Left ventricle myocardium inferior (tissue), 1 donor: Measurements from ENCODE around the gene FAM163B. TPM values are rescaled to one million over a fixed set of nuclear protein-coding genes. Genes with fewer than 3 reads are reported as not detected.

Source experiments
- DNase-seq: peaks from one replicate; pipeline ENCODE4 v3.0.0-alpha.2; 2020
- H3K27ac ChIP-seq: fragments of 200-600 bp; replicated peaks from 2 replicates; pipeline ENCODE4 v1.8.0; 2021
- H3K27me3 ChIP-seq: fragments of 200-600 bp; 2 replicates; pipeline ENCODE4 v1.8.0; 2021; ENCODE audit warnings: low read depth
- H3K36me3 ChIP-seq: fragments of 200-600 bp; 2 replicates; pipeline ENCODE4 v1.8.0; 2021
- H3K4me1 ChIP-seq: fragments of 200-600 bp; 2 replicates; pipeline ENCODE4 v1.8.0; 2021
- H3K4me3 ChIP-seq: fragments of 200-600 bp; 2 replicates; pipeline ENCODE4 v1.8.0; 2021; ENCODE audit warnings: mild to moderate bottlenecking, moderate library complexity
- H3K9me3 ChIP-seq: fragments of 200-600 bp; replicated peaks from 2 replicates; pipeline ENCODE4 v1.8.0; 2021
- intact Hi-C: fragments of 100-400 bp; cut with micrococcal nuclease; formaldehyde crosslinking; loops from one replicate; pipeline ENCODE4 v1.11.0; 2022
- total RNA-seq: library from RNA; stranded (reverse); fragmentation: NEBNext Ultra II Directional; extraction: Animal tissue kit (Norgen Biotek cat#: 25700); gene quantifications from one replicate; pipeline ENCODE4 v1.2.1, GENCODE V29; 2021
- TF ChIP-seq, protein P1 (sequence below): fragments of 200-600 bp; IDR thresholded peaks from 2 replicates; pipeline ENCODE4 v1.8.0; 2021; ENCODE audit warnings: antibody characterized with exemption, mild to moderate bottlenecking, borderline replicate concordance
- donor health status: DM: no; HTN: yes; CAD: no; lungs with severe emphysema.

FAM163B gene
- total RNA-seq, 1 donor from 2014 or later: not detected

- TF ChIP-seq, protein P1, sequence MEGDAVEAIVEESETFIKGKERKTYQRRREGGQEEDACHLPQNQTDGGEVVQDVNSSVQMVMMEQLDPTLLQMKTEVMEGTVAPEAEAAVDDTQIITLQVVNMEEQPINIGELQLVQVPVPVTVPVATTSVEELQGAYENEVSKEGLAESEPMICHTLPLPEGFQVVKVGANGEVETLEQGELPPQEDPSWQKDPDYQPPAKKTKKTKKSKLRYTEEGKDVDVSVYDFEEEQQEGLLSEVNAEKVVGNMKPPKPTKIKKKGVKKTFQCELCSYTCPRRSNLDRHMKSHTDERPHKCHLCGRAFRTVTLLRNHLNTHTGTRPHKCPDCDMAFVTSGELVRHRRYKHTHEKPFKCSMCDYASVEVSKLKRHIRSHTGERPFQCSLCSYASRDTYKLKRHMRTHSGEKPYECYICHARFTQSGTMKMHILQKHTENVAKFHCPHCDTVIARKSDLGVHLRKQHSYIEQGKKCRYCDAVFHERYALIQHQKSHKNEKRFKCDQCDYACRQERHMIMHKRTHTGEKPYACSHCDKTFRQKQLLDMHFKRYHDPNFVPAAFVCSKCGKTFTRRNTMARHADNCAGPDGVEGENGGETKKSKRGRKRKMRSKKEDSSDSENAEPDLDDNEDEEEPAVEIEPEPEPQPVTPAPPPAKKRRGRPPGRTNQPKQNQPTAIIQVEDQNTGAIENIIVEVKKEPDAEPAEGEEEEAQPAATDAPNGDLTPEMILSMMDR: no peak
- no peaks in the 10 kb centered on the region for H3K36me3 ChIP-seq
These were observed 1.7 kb upstream of the FAM163B start for GRCh38 chr9:133610845-133611244.

GRCh38 chr9:133608889-133609288, 300 bp downstream of the FAM163B start:
- intact Hi-C loops: no loop called here
- Histone ChIP-seq H3K4me1 (no peaks in the 10 kb centered on the region), H3K27ac (no peak overlapping the region), H3K9me3 (no peaks in the 10 kb centered on the region), H3K4me3 (peak overlapping the region; percentile 41), H3K36me3 (no peaks in the 10 kb centered on the region), H3K27me3 (peaks cover 100% of the 10 kb centered on the region)
- no peak for DNase-seq
- TF ChIP-seq, protein P1: no peak

More at GRCh38 chr9:133610845-133611244, 1.7 kb upstream of the FAM163B start:
- Histone ChIP-seq H3K27ac (no peak overlapping the region), H3K9me3 (no peaks in the 10 kb centered on the region), H3K4me1 (no peaks in the 10 kb centered on the region), H3K27me3 (peaks cover 100% of the 10 kb centered on the region), H3K4me3 (no peak overlapping the region)
- intact Hi-C loops: no loop called here
- DNase-seq: no peak

- H3K36me3 ChIP-seq: no peaks in the 10 kb centered on the region
- no peak overlapping the region for H3K27ac ChIP-seq
- intact Hi-C loops: no loop called here
- peak; percentile 3 for DNase-seq
- H3K27me3 ChIP-seq: peaks cover 100% of the 10 kb centered on the region
- no peaks in the 10 kb centered on the region for H3K4me1 ChIP-seq
- H3K4me3 ChIP-seq: no peak overlapping the region
- TF ChIP-seq, protein P1: no peak
- no peaks in the 10 kb centered on the region for H3K9me3 ChIP-seq
These were observed 807 bp downstream of the FAM163B start for GRCh38 chr9:133608382-133608781.

GRCh38 chr9:133607976-133608375, 1.2 kb downstream of the FAM163B start:
- H3K36me3 ChIP-seq: no peaks in the 10 kb centered on the region
- H3K4me1 ChIP-seq: no peaks in the 10 kb centered on the region
- peaks cover 100% of the 10 kb centered on the region for H3K27me3 ChIP-seq
- no peak overlapping the region for H3K4me3 ChIP-seq
- peak; percentile 10 for DNase-seq
- no peak overlapping the region for H3K27ac ChIP-seq
- intact Hi-C loops: no loop called here
- H3K9me3 ChIP-seq: no peaks in the 10 kb centered on the region
- TF ChIP-seq, protein P1: no peak

- DNase-seq: no peak
- TF ChIP-seq, protein P1: no peak
- Histone ChIP-seq H3K4me1 (no peaks in the 10 kb centered on the region), H3K4me3 (no peak overlapping the region), H3K27ac (no peak overlapping the region), H3K27me3 (peaks cover 100% of the 10 kb centered on the region), H3K36me3 (no peaks in the 10 kb centered on the region), H3K9me3 (no peaks in the 10 kb centered on the region)
- intact Hi-C loops: no loop called here
These were observed 1.8 kb downstream of the FAM163B start for GRCh38 chr9:133607381-133607780.

- Histone ChIP-seq H3K27ac (no peak overlapping the region), H3K4me1 (no peaks in the 10 kb centered on the region), H3K36me3 (no peaks in the 10 kb centered on the region), H3K4me3 (no peak overlapping the region), H3K9me3 (no peaks in the 10 kb centered on the region), H3K27me3 (peaks cover 100% of the 10 kb centered on the region)
- TF ChIP-seq, protein P1: no peak
- intact Hi-C loops: no loop called here
- DNase-seq: no peak
These were observed 2.5 kb downstream of the FAM163B start for GRCh38 chr9:133606708-133607025.
